ENCODE results near the gene PARS2.

The PARS2 gene

GRCh38 chr1:54736685-54737084 is 27.6 kb downstream of the PARS2 start:
- no peak for DNase-seq (ENCODE audit: low spot score)

GRCh38 chr1:54728027-54728426 is 36.3 kb downstream of the PARS2 start:
- DNase-seq (ENCODE audit: low spot score): no peak

GRCh38 chr1:54724771-54725170 is 39.6 kb downstream of the PARS2 start:
- no peak for DNase-seq (ENCODE audit: low spot score)

GRCh38 chr1:54723985-54724384 is 40.3 kb downstream of the PARS2 start:
- no peak for DNase-seq (ENCODE audit: low spot score)

- no peak for DNase-seq (ENCODE audit: low spot score)
These were observed 42.6 kb downstream of the PARS2 start for GRCh38 chr1:54721719-54722118.

GRCh38 chr1:54716299-54717047 is 47.9 kb downstream of the PARS2 start:
- DNase-seq (ENCODE audit: low spot score): peak; percentile 57

GRCh38 chr1:54715493-54716298 is 48.6 kb downstream of the PARS2 start, which contains the start of gene TTC4:
TTC4 (plus strand) TSS chr1:54715861; CDS start chr1:54715909, 48 bp downstream.
- peak; percentile 96 for DNase-seq (ENCODE audit: low spot score)

GRCh38 chr1:54714881-54715492 is 49.3 kb downstream of the PARS2 start:
- DNase-seq (ENCODE audit: low spot score): no peak

- no peak for DNase-seq (ENCODE audit: low spot score)
These were observed 52.8 kb downstream of the PARS2 start for GRCh38 chr1:54711536-54711935.

GRCh38 chr1:54710841-54711240 is 53.5 kb downstream of the PARS2 start:
- DNase-seq (ENCODE audit: low spot score): no peak

- DNase-seq (ENCODE audit: low spot score): no peak
These were observed 53.9 kb downstream of the PARS2 start for GRCh38 chr1:54710434-54710833.

GRCh38 chr1:54709547-54710292 is 54.6 kb downstream of the PARS2 start:
- DNase-seq (ENCODE audit: low spot score): no peak

- no peak for DNase-seq (ENCODE audit: low spot score)
These were observed 55.9 kb downstream of the PARS2 start for GRCh38 chr1:54708385-54708784.
